T-cell (primary cell): ENCODE results near the gene TLE4. TPM values are rescaled to one million over a fixed set of nuclear protein-coding genes. Genes with fewer than 3 reads are reported as not detected.
A peak's percentile ranks its signal among the peaks of the same experiment; 100 is the strongest.

Source experiments
- ATAC-seq, 4 experiments: fragments of 200-7000 bp in 3 of 4; fragments of 150-1000 bp in 1 of 4; cut with Tn5 transposase; replicated peaks in 1 of 4; 1 replicate in 3 of 4; 2 replicates in 1 of 4; pipeline ENCODE4 v1.10.0; 2021; ENCODE audit warnings: moderate library complexity in 3 of 4, mild to moderate bottlenecking in 2 of 4, moderate number of reproducible peaks in 1 of 4
- CTCF ChIA-PET, 2 donors: fragments of 300-600 bp; sonication (Branson Sonifier 250); formaldehyde crosslinking; loops; one replicate each; lab custom pipeline; 2022; ENCODE audit warnings: antibody characterized with exemption in 2 of 2; lab: Charles Lee
- POLR2A ChIA-PET, 2 donors: fragments of 300-600 bp; sonication (Branson Sonifier 250); formaldehyde crosslinking; loops; one replicate each; lab custom pipeline; 2022; ENCODE audit warnings: antibody characterized with exemption in 2 of 2; lab: Charles Lee
- DNase-seq, 35 experiments: peaks; one replicate each; pipeline versions ENCODE4 v3.0.0 to v3.0.0-alpha.2; 2013 to 2023
- H3K27ac ChIP-seq: one replicate; pipeline ENCODE4 v1.5.1; 2013; ENCODE audit warnings: low read length
- H3K27me3 ChIP-seq, 2 experiments: replicated peaks in 1 of 2; 1 replicate in 1 of 2; 2 replicates in 1 of 2; pipeline versions ENCODE4 v1.6.1 to v1.7.0; 2013; ENCODE audit warnings: low read length in 1 of 2, mixed read lengths in 1 of 2; ENCODE audit not compliant: control insufficient read depth in 2 of 2, insufficient read depth in 2 of 2; ENCODE audit errors: extremely low read depth in 1 of 2
- H3K36me3 ChIP-seq, 2 donors: 1 replicate in 1 of 2; 2 replicates in 1 of 2; pipeline versions ENCODE4 v1.6.1 to v1.7.0; 2013; ENCODE audit warnings: low read length in 1 of 2; ENCODE audit not compliant: control insufficient read depth in 2 of 2, insufficient read depth in 1 of 2; ENCODE audit errors: extremely low read depth in 1 of 2
- H3K4me1 ChIP-seq, 2 experiments: 1 replicate in 1 of 2; 2 replicates in 1 of 2; pipeline versions ENCODE4 v1.6.1 to v1.7.0; 2013; ENCODE audit warnings: low read length in 2 of 2, mixed read lengths in 1 of 2; ENCODE audit not compliant: insufficient read depth in 2 of 2, control insufficient read depth in 1 of 2; ENCODE audit errors: extremely low read depth in 1 of 2
- H3K4me3 ChIP-seq, 2 donors: 1 replicate in 1 of 2; 2 replicates in 1 of 2; pipeline versions ENCODE4 v1.5.1 to v1.7.0; 2013; ENCODE audit warnings: mild to moderate bottlenecking in 2 of 2, low read length in 1 of 2, moderate library complexity in 1 of 2; ENCODE audit not compliant: control insufficient read depth in 1 of 2; ENCODE audit errors: extremely low read depth in 1 of 2
- H3K9me3 ChIP-seq: 2 replicates; pipeline ENCODE4 v1.7.0; 2013
- H3K27ac Mint-ChIP-seq, 2 donors: one replicate each; pipeline ENCODE4 v1.8.0; 2020 to 2021; ENCODE audit warnings: mild to moderate bottlenecking in 2 of 2, mixed read lengths in 2 of 2
- H3K27me3 Mint-ChIP-seq, 2 donors: one replicate each; pipeline ENCODE4 v1.8.0; 2021 to 2022; ENCODE audit warnings: mixed read lengths in 2 of 2
- H3K36me3 Mint-ChIP-seq: one replicate; pipeline ENCODE4 v1.8.0; 2021; ENCODE audit warnings: mixed read lengths
- H3K4me1 Mint-ChIP-seq, 3 donors: one replicate each; pipeline ENCODE4 v1.8.0; 2020 to 2022; ENCODE audit warnings: mixed read lengths in 3 of 3, mild to moderate bottlenecking in 1 of 3
- H3K4me3 Mint-ChIP-seq, 3 donors: one replicate each; pipeline ENCODE4 v1.8.0; 2020 to 2022; ENCODE audit warnings: mild to moderate bottlenecking in 3 of 3, mixed read lengths in 3 of 3, moderate library complexity in 3 of 3
- H3K9me3 Mint-ChIP-seq, 3 donors: one replicate each; pipeline ENCODE4 v1.8.0; 2020 to 2022; ENCODE audit warnings: mixed read lengths in 3 of 3
- WGBS: methylation state at CpG from one replicate; pipeline ENCODE4 v1.1.5; 2013; ENCODE audit warnings: missing lambda C conversion rate; ENCODE audit not compliant: insufficient coverage; 5-methylcytosine and 5-hydroxymethylcytosine counted together
- total RNA-seq, 35 experiments: library from RNA in 6 of 35; stranded (reverse) in 6 of 35; fragments of 120-200 nt in 1 of 35; gene quantifications; one replicate each; pipeline versions ENCODE4 v1.2.1 to v1.2.4 and lab custom pipeline; 2013 to 2026

The TLE4 gene
- total RNA-seq, 5 donors from 2014 or later (not counting 1 experiment from before 2014, with no cell fraction given): 65.9 to 138 (median 78.7) TPM

DNA sequence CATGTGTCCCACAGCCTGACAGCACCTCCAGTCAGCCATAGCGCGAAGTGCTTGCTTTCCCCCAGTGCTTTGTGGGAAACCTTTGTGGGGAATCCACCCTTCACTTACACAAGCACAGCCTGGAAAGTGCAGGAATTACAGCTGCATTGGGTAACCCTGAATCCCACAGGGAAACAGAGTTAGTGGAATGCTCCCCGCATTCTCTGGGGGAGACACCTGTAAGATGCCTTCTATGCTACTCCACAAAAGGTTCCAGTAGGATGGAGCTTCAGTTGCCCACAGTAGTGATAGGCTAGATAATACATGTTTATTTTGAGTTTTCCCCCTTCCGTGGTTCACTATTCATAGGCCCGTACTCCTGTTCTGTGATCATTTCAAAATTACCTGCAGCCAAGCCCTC, 60.3 kb downstream of the TLE4 start:
- Mint-ChIP-seq H3K27ac (no peak overlapping the region), H3K27me3 (no peaks in the 10 kb centered on the region), H3K4me1 (peaks cover 69 to 87% (median 78%) of the 10 kb centered on the region in 3 donors), H3K36me3 (peaks cover 34% of the 10 kb centered on the region), H3K9me3 (no peaks in the 10 kb centered on the region), H3K4me3 (no peak overlapping the region)
- H3K27ac ChIP-seq: no peak overlapping the region
- no peaks in the 10 kb centered on the region for H3K36me3 ChIP-seq
- CTCF ChIA-PET: no interaction called here
- peaks cover 4 to 18% of the 10 kb centered on the region in 2 experiments for H3K4me1 ChIP-seq
- WGBS: no CpG with 5 or more reads among the region's 5 CpGs
- POLR2A ChIA-PET: interaction anchor here in 1 of 2 donors (1.1 kb wide), 1 partner anchor 58 kb away, joined by 5 read pairs; no protein-coding TSS in a partner anchor
- no peak for DNase-seq
- ATAC-seq: no peak
- H3K4me3 ChIP-seq: no peak overlapping the region
- no peaks in the 10 kb centered on the region for H3K27me3 ChIP-seq
- H3K9me3 ChIP-seq: no peaks in the 10 kb centered on the region

DNA sequence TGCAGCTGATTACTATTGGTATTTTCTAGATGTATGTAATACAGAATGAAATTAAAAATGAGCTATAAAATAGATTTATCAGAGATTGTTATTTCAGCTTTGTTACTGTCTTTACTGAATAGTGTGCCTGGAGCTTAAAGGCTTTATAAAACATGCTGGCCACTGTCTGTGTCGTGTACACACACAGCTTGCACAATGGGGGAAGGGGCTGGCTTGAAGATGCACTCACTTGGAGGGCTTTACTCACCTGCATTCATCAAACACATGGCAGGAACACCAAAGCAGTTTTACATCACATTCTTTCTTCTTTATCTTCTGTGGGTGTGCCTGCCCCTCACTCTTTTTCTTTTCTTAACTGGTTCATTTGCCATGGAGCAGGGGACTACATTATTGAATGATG, 60.9 kb downstream of the TLE4 start:
- Mint-ChIP-seq H3K27me3 (no peaks in the 10 kb centered on the region), H3K36me3 (peaks cover 35% of the 10 kb centered on the region), H3K4me1 (peaks cover 72 to 87% (median 80%) of the 10 kb centered on the region in 3 donors), H3K9me3 (no peaks in the 10 kb centered on the region), H3K27ac (peak overlapping the region in 1 of 2 donors; percentile 67), H3K4me3 (peak overlapping the region in 1 of 3 donors; percentile 36)
- Histone ChIP-seq H3K36me3 (no peaks in the 10 kb centered on the region), H3K4me3 (no peak overlapping the region), H3K27ac (no peak overlapping the region), H3K27me3 (no peaks in the 10 kb centered on the region), H3K9me3 (no peaks in the 10 kb centered on the region), H3K4me1 (peaks cover 4 to 18% of the 10 kb centered on the region in 2 experiments)
- no CpG with 5 or more reads among the region's 1 CpG for WGBS
- CTCF ChIA-PET: interaction anchor here in 1 of 2 donors (0.5 kb wide), 1 partner anchor 63 kb away, joined by 4 read pairs; no protein-coding TSS in a partner anchor
- POLR2A ChIA-PET: interaction anchor here in 1 of 2 donors (1.1 kb wide), 1 partner anchor 58 kb away, joined by 5 read pairs; no protein-coding TSS in a partner anchor
- ATAC-seq (no peak), DNase-seq (no peak)

DNA sequence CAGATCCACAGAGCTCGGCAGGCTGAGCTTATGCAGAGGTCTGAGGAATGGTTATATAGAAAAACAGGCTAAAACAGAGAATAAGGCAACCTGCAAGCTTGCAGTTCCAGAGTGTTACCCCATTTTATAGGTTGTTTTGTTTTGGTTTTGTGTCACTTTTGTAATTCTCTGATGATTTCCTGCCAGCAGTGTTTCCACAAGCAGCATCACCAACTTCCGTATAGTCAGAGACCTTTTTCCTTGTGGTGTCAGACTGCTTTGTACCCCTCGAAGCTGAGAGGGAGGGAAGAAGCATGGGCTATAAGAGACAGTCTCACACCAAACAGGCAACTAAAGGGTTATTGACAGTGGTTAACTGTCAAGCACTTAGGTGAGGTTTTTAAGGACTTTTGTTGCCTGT, 61.8 kb downstream of the TLE4 start:
- no peak overlapping the region for H3K27ac ChIP-seq
- DNase-seq (peak in 1 of 35 experiments; percentile 9), ATAC-seq (peak in 1 of 4 experiments; percentile 35)
- no peak overlapping the region for H3K4me3 ChIP-seq
- Mint-ChIP-seq H3K27ac (peak overlapping the region in 1 of 2 donors; percentile 3), H3K4me1 (peaks cover 77 to 84% (median 80%) of the 10 kb centered on the region in 3 donors), H3K36me3 (peaks cover 35% of the 10 kb centered on the region), H3K9me3 (peaks cover under 1 to 2% (median 2%) of the 10 kb centered on the region in 3 donors), H3K4me3 (peak overlapping the region in 1 of 3 donors; percentile 36), H3K27me3 (no peaks in the 10 kb centered on the region)
- H3K9me3 ChIP-seq: no peaks in the 10 kb centered on the region
- peaks cover 4 to 18% of the 10 kb centered on the region in 2 experiments for H3K4me1 ChIP-seq
- CTCF ChIA-PET: no interaction called here
- POLR2A ChIA-PET: interaction anchor here in 1 of 2 donors (0.6 kb wide), 1 partner anchor 30 kb away, joined by 4 read pairs; no protein-coding TSS in a partner anchor
- H3K36me3 ChIP-seq: no peaks in the 10 kb centered on the region
- no peaks in the 10 kb centered on the region for H3K27me3 ChIP-seq
- no CpG with 5 or more reads among the region's 3 CpGs for WGBS

DNA sequence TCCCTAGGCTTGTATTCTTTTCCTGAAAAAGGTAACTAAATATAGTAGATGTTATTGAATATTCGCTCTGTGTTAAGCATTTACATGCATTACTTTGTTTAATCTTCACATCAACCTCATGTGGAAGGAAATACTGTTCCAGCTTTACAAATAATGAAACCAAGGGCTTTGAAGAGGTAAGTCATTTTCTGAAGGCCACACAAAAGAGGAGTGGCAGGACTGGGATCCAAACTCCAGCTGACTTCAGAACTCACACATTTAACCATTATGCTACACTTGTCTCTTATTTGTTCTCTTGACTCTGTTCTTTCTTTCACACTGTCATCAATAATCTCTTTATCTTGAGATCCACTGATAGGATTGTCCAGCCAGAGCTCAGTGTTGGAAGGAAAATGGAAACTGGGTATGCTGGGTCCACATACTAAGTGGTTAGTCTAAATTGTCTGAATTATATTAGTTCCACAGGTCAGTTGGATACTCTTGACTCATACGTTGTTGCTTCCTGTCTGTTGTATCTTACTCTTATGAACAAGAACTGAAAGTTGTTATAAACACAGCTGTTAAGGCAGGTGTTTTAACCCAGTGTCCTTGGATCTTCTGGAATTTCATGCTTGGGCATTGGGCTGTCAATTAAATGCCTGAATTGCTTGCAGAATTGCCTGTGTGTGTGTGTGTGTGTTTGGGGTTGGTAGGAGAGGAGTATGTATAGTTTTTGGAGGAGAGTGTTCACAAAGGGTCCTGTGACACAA, 65.6 kb downstream of the TLE4 start:
- Histone ChIP-seq H3K27me3 (no peaks in the 10 kb centered on the region), H3K36me3 (no peaks in the 10 kb centered on the region), H3K27ac (no peak overlapping the region), H3K4me3 (no peak overlapping the region), H3K4me1 (peaks cover 7 to 9% of the 10 kb centered on the region in 2 experiments), H3K9me3 (no peaks in the 10 kb centered on the region)
- Mint-ChIP-seq H3K27ac (peak overlapping the region; percentile 59 to 74), H3K9me3 (peaks cover 4 to 6% (median 6%) of the 10 kb centered on the region in 3 donors), H3K36me3 (peaks cover 43% of the 10 kb centered on the region), H3K4me3 (no peak overlapping the region), H3K27me3 (no peaks in the 10 kb centered on the region), H3K4me1 (peaks cover 78 to 85% (median 83%) of the 10 kb centered on the region in 3 donors)
- DNase-seq: no peak
- ChIA-PET POLR2A (no interaction called here), CTCF (interaction anchor here in 1 of 2 donors (1.4 kb wide), 1 partner anchor 13 kb away, joined by 4 read pairs; no protein-coding TSS in a partner anchor)
- 40% methylated on average over 1 of the region's 2 CpGs for WGBS
- ATAC-seq: no peak

DNA sequence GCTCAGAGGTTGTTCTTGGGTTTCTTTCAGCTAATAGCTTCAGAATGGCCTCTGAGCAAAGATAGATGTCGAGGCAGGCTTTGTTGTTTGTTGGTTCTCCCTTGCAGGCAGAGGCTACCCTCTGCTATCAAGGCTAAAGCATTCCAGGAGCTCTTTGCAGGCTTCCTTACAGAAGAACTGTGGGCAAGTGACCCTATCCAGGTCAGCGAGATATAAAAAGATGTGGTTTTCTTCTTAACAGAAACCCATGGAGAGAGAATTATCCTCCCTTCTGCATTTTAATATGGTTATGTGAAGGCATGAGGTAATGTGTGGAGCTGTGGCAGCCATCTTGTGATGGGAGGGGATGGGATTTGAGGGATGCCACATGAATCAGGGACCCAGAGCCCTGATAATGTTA, 67.0 kb downstream of the TLE4 start:
- WGBS: 100% methylated on average over 1 of the region's 2 CpGs
- no peaks in the 10 kb centered on the region for H3K27me3 ChIP-seq
- Mint-ChIP-seq H3K27ac (no peak overlapping the region), H3K36me3 (peaks cover 51% of the 10 kb centered on the region), H3K27me3 (no peaks in the 10 kb centered on the region), H3K4me1 (peaks cover 66 to 77% (median 75%) of the 10 kb centered on the region in 3 donors), H3K4me3 (no peak overlapping the region), H3K9me3 (peaks cover 7 to 16% (median 11%) of the 10 kb centered on the region in 3 donors)
- ATAC-seq (no peak), DNase-seq (no peak)
- peaks cover 0 to 4% of the 10 kb centered on the region in 2 donors for H3K36me3 ChIP-seq
- peaks cover 0 to 9% of the 10 kb centered on the region in 2 experiments for H3K4me1 ChIP-seq
- POLR2A ChIA-PET: no interaction called here
- CTCF ChIA-PET: interaction anchor here in 1 of 2 donors (1.4 kb wide), 1 partner anchor 11 kb away, joined by 4 read pairs; no protein-coding TSS in a partner anchor
- H3K4me3 ChIP-seq: no peak overlapping the region
- H3K9me3 ChIP-seq: no peaks in the 10 kb centered on the region
- H3K27ac ChIP-seq: no peak overlapping the region

DNA sequence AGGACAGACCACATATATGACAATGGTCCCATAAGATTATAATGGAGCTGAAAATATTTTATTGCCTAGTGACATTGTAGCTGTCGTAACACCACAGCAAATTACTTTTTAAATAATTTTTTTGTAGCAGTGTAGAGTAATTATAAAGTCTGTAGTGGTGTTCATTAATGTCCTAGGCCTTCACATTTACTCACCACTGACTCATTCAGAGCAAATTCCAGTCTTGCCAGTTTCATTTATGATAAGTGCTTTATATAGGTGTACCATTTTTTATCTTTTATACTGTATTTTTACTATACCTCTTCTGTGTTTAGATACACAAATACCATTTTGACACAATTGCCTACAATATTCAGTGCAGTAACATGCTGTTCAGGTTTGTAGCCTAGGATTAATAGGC, 67.6 kb downstream of the TLE4 start:
- POLR2A ChIA-PET: interaction anchor here in 1 of 2 donors (0.5 to 0.7 kb wide), 3 partner anchors 19 to 49 kb away, joined by 3 to 5 read pairs (median 3); no protein-coding TSS in a partner anchor
- H3K9me3 Mint-ChIP-seq: peaks cover 8 to 21% (median 11%) of the 10 kb centered on the region in 3 donors
- no peak for DNase-seq
- Histone ChIP-seq H3K36me3 (peaks cover 3 to 4% of the 10 kb centered on the region in 2 donors), H3K27me3 (no peaks in the 10 kb centered on the region), H3K27ac (no peak overlapping the region), H3K4me1 (peaks cover 0 to 9% of the 10 kb centered on the region in 2 experiments), H3K4me3 (no peak overlapping the region), H3K9me3 (peaks cover under 1% of the 10 kb centered on the region)
- no CpG with 5 or more reads among the region's 1 CpG for WGBS
- CTCF ChIA-PET: no interaction called here
- peaks cover 56% of the 10 kb centered on the region for H3K36me3 Mint-ChIP-seq
- no peak for ATAC-seq
- no peaks in the 10 kb centered on the region for H3K27me3 Mint-ChIP-seq
- H3K27ac Mint-ChIP-seq: no peak overlapping the region
- H3K4me3 Mint-ChIP-seq: peak overlapping the region in 1 of 3 donors; percentile 62
- peaks cover 67 to 74% (median 72%) of the 10 kb centered on the region in 3 donors for H3K4me1 Mint-ChIP-seq
